ENCODE measurements around the gene MOSPD2.

Gene MOSPD2

GRCh38 chrX:14915596-14915995, 42.4 kb downstream of the MOSPD2 start:
- no peak for DNase-seq (ENCODE audit: low read depth)

GRCh38 chrX:14916017-14916674, 42.9 kb downstream of the MOSPD2 start:
- DNase-seq (ENCODE audit: low read depth), result no peak

GRCh38 chrX:14919407-14919806, 46.2 kb downstream of the MOSPD2 start:
- no peak for DNase-seq (ENCODE audit: low read depth)

GRCh38 chrX:14920196-14920595, 47.0 kb downstream of the MOSPD2 start:
- no peak for DNase-seq (ENCODE audit: low read depth)

GRCh38 chrX:14922437-14922836, 49.2 kb downstream of the MOSPD2 start:
- DNase-seq (ENCODE audit: low read depth), result no peak

- DNase-seq (ENCODE audit: low read depth), result no peak
Observed at GRCh38 chrX:14923761-14924160, 50.5 kb downstream of the MOSPD2 start.

GRCh38 chrX:14926471-14926870, 53.2 kb downstream of the MOSPD2 start:
- no peak for DNase-seq (ENCODE audit: low read depth)

GRCh38 chrX:14927401-14927800, 54.2 kb downstream of the MOSPD2 start:
- no peak for DNase-seq (ENCODE audit: low read depth)

GRCh38 chrX:14930663-14931062, 57.4 kb downstream of the MOSPD2 start:
- DNase-seq (ENCODE audit: low read depth), result no peak

- DNase-seq (ENCODE audit: low read depth), result no peak
Observed at GRCh38 chrX:14932136-14932535, 58.9 kb downstream of the MOSPD2 start.

- DNase-seq (ENCODE audit: low read depth), result no peak
Observed at GRCh38 chrX:14934423-14934822, 61.2 kb downstream of the MOSPD2 start.

- no peak for DNase-seq (ENCODE audit: low read depth)
Observed at GRCh38 chrX:14936561-14936960, 63.3 kb downstream of the MOSPD2 start.

GRCh38 chrX:14939644-14940043, 66.4 kb downstream of the MOSPD2 start:
- DNase-seq (ENCODE audit: low read depth), result no peak

- DNase-seq (ENCODE audit: low read depth), result no peak
Observed at GRCh38 chrX:14941301-14941700, 68.1 kb downstream of the MOSPD2 start.

GRCh38 chrX:14942341-14942740, 69.1 kb downstream of the MOSPD2 start:
- DNase-seq (ENCODE audit: low read depth), result no peak

GRCh38 chrX:14943962-14944361, 70.7 kb downstream of the MOSPD2 start:
- DNase-seq (ENCODE audit: low read depth), result no peak

- no peak for DNase-seq (ENCODE audit: low read depth)
Observed at GRCh38 chrX:14946606-14947155, 73.5 kb downstream of the MOSPD2 start.

- DNase-seq (ENCODE audit: low read depth), result no peak
Observed at GRCh38 chrX:14948691-14949090, 75.5 kb downstream of the MOSPD2 start.

- DNase-seq (ENCODE audit: low read depth), result no peak
Observed at GRCh38 chrX:14956813-14957582, 83.8 kb downstream of the MOSPD2 start.

GRCh38 chrX:14963447-14964236, 90.4 kb downstream of the MOSPD2 start:
- no peak for DNase-seq (ENCODE audit: low read depth)

- DNase-seq (ENCODE audit: low read depth), result no peak
Observed at GRCh38 chrX:14964500-14964899, 91.3 kb downstream of the MOSPD2 start.

Measured in activated T-cell treated with anti-CD3 and anti-CD28 coated beads for 24 hours (primary cell).